PFSK-1 (cell line): Measurements from ENCODE around the gene C19orf12.
A peak's percentile ranks its signal among the peaks of the same experiment; 100 is the strongest.

Source experiments
- FOXP2 ChIP-seq: optimal IDR thresholded peaks from 2 replicates; pipeline ENCODE3; 2011; ENCODE audit warnings: borderline replicate concordance, control low read depth, inconsistent platforms; ENCODE audit not compliant: insufficient read depth; ENCODE audit errors: extremely low read length, extremely low read depth
- POLR2AphosphoS5 ChIP-seq: IDR thresholded peaks from 2 replicates; pipeline ENCODE4 v1.6.1; 2012; ENCODE audit warnings: low read depth, mild to moderate bottlenecking, control low read depth, low read length, moderate library complexity
- REST ChIP-seq, 2 experiments: IDR thresholded peaks; 2 replicates each; pipeline versions ENCODE4 v1.6.1 to v1.8.0; 2011 to 2012; ENCODE audit warnings: low read depth in 2 of 2, low read length in 2 of 2, control low read depth in 1 of 2, inconsistent platforms in 1 of 2, mild to moderate bottlenecking in 1 of 2, moderate library complexity in 1 of 2; ENCODE audit not compliant: insufficient read depth in 1 of 2
- SIN3A ChIP-seq: IDR thresholded peaks from 2 replicates; pipeline ENCODE4 v1.6.1; 2012; ENCODE audit warnings: mild to moderate bottlenecking, low read length, moderate library complexity, borderline replicate concordance; ENCODE audit not compliant: insufficient read depth
- TAF1 ChIP-seq: IDR thresholded peaks from 2 replicates; pipeline ENCODE4 v1.6.1; 2012; ENCODE audit warnings: low read length, control low read depth, borderline replicate concordance; ENCODE audit not compliant: insufficient read depth

The C19orf12 gene

GRCh38 chr19:29678484-29679106, 36.5 kb downstream of the C19orf12 start:
- TF ChIP-seq SIN3A = no peak
- no peak for TF ChIP-seq POLR2AphosphoS5
- TF ChIP-seq REST (IDR thresholded peaks at IDR 0.05; ENCODE audit: insufficient read depth in 1 of 2, low read depth in 2 of 2, low read length in 2 of 2) = no peak
- no peak for TF ChIP-seq FOXP2
- TF ChIP-seq TAF1 = no peak

GRCh38 chr19:29677001-29677817, 37.9 kb downstream of the C19orf12 start:
- peak; percentile 10 for TF ChIP-seq FOXP2
- TF ChIP-seq SIN3A = no peak

- TF ChIP-seq FOXP2 = no peak
- no peak for TF ChIP-seq TAF1
- no peak for TF ChIP-seq SIN3A
- TF ChIP-seq POLR2AphosphoS5 = no peak
Observed at GRCh38 chr19:29676586-29676985, 38.5 kb downstream of the C19orf12 start.

GRCh38 chr19:29675650-29676186, 39.3 kb downstream of the C19orf12 start:
- TF ChIP-seq POLR2AphosphoS5 (no peak), TAF1 (no peak), FOXP2 (no peak), REST (IDR thresholded peaks at IDR 0.05; ENCODE audit: insufficient read depth in 1 of 2, low read depth in 2 of 2, low read length in 2 of 2) (no peak), SIN3A (no peak)

GRCh38 chr19:29675120-29675649, 39.9 kb downstream of the C19orf12 start:
- TF ChIP-seq TAF1 = no peak
- no peak for TF ChIP-seq POLR2AphosphoS5
- TF ChIP-seq SIN3A = no peak
- no peak for TF ChIP-seq REST (IDR thresholded peaks at IDR 0.05; ENCODE audit: insufficient read depth in 1 of 2, low read depth in 2 of 2, low read length in 2 of 2)
- no peak for TF ChIP-seq FOXP2

- TF ChIP-seq TAF1 (no peak), SIN3A (no peak), POLR2AphosphoS5 (no peak), FOXP2 (no peak), REST (IDR thresholded peaks at IDR 0.05; ENCODE audit: insufficient read depth in 1 of 2, low read depth in 2 of 2, low read length in 2 of 2) (no peak)
Observed at GRCh38 chr19:29674374-29675119, 40.5 kb downstream of the C19orf12 start.
